ENCODE data around the gene RIMS4. TPM values are rescaled to one million over a fixed set of nuclear protein-coding genes. Genes with fewer than 3 reads are reported as not detected.

The RIMS4 gene
- total and polyA plus RNA-seq, 2 of the 13 experiments (the other 11 are each of a cell fraction or from before 2014, with no cell fraction given), result 0.01 to 0.07 TPM

DNA sequence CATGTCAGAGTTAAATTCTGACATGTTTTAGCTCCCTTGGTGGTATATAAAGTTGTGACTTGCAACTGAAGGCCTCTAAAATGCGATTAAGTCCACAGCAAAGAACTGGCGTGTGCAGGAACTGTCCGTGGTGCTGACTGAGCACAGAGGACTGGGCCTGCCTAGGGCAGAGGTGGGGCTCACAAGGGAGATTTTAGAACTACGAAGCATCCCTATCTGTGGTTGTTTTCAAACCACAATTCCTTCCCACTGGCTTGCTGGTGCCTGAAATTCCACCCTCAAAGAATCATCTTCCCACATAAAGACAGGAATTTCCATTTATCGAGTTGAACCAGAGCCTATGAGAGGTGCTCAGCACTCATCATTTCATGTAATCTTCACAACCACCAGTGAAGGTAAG is 30.1 kb downstream of the RIMS4 start (continued):
- TF ChIP-seq ZNF883 (CRISPR knock-in tag; IDR thresholded peaks at IDR 0.05; ENCODE audit: not compliant biosample characterization) (peak; percentile 70), MYNN (CRISPR knock-in tag; IDR thresholded peaks at IDR 0.05; ENCODE audit: low read depth) (no peak), CENPT (CRISPR knock-in tag; IDR thresholded peaks at IDR 0.05; ENCODE audit: low read depth) (no peak), ZNF558 (CRISPR knock-in tag; IDR thresholded peaks at IDR 0.05; ENCODE audit: borderline replicate concordance) (peak; percentile 92; the same call in 1 of the 2 replicates), ZNF543 (CRISPR knock-in tag; IDR thresholded peaks at IDR 0.05) (no peak), TMF1 (CRISPR knock-in tag; IDR thresholded peaks at IDR 0.05; ENCODE audit: low read depth) (0 out of 2 replicates have a peak, but pooled peaks have one; percentile 54), PCBP1 (IDR thresholded peaks at IDR 0.05; ENCODE audit: borderline replicate concordance, low read depth, low read length) (no peak), NFYB (CRISPR knock-in tag; IDR thresholded peaks at IDR 0.05) (peak; percentile 35), RCOR2 (CRISPR knock-in tag; IDR thresholded peaks at IDR 0.05) (no peak), ZNF75D (CRISPR knock-in tag; IDR thresholded peaks at IDR 0.05; ENCODE audit: borderline replicate concordance) (no peak), SATB2 (CRISPR knock-in tag; IDR thresholded peaks at IDR 0.05) (peak; percentile 93), WIZ (CRISPR knock-in tag; IDR thresholded peaks at IDR 0.05) (peak; percentile 98), GFI1 (CRISPR knock-in tag; IDR thresholded peaks at IDR 0.05; ENCODE audit: borderline replicate concordance) (no peak), ZNF572 (CRISPR knock-in tag; IDR thresholded peaks at IDR 0.05) (no peak), ZNF263 (CRISPR knock-in tag; IDR thresholded peaks at IDR 0.05) (peak; percentile 64), ZUFSP (CRISPR knock-in tag; IDR thresholded peaks at IDR 0.05; ENCODE audit: borderline replicate concordance) (no peak), ZNF260 (CRISPR knock-in tag; IDR thresholded peaks at IDR 0.05; ENCODE audit: borderline replicate concordance, low read depth) (no peak), HHEX (CRISPR knock-in tag; IDR thresholded peaks at IDR 0.05) (no peak), ZNF468 (CRISPR knock-in tag; IDR thresholded peaks at IDR 0.05) (peak; percentile 83; the same call in 1 of the 2 replicates), ZNF335 (CRISPR knock-in tag; IDR thresholded peaks at IDR 0.05) (peak; percentile 81)
- TF ChIP-seq, protein P1, sequence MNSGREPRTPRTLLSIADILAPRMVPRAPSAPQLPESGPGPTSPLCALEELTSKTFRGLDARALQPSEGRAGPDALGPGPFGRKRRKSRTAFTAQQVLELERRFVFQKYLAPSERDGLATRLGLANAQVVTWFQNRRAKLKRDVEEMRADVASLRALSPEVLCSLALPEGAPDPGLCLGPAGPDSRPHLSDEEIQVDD (CRISPR knock-in tag; IDR thresholded peaks at IDR 0.05; ENCODE audit: borderline replicate concordance), result no peak
- TF ChIP-seq, protein P2, sequence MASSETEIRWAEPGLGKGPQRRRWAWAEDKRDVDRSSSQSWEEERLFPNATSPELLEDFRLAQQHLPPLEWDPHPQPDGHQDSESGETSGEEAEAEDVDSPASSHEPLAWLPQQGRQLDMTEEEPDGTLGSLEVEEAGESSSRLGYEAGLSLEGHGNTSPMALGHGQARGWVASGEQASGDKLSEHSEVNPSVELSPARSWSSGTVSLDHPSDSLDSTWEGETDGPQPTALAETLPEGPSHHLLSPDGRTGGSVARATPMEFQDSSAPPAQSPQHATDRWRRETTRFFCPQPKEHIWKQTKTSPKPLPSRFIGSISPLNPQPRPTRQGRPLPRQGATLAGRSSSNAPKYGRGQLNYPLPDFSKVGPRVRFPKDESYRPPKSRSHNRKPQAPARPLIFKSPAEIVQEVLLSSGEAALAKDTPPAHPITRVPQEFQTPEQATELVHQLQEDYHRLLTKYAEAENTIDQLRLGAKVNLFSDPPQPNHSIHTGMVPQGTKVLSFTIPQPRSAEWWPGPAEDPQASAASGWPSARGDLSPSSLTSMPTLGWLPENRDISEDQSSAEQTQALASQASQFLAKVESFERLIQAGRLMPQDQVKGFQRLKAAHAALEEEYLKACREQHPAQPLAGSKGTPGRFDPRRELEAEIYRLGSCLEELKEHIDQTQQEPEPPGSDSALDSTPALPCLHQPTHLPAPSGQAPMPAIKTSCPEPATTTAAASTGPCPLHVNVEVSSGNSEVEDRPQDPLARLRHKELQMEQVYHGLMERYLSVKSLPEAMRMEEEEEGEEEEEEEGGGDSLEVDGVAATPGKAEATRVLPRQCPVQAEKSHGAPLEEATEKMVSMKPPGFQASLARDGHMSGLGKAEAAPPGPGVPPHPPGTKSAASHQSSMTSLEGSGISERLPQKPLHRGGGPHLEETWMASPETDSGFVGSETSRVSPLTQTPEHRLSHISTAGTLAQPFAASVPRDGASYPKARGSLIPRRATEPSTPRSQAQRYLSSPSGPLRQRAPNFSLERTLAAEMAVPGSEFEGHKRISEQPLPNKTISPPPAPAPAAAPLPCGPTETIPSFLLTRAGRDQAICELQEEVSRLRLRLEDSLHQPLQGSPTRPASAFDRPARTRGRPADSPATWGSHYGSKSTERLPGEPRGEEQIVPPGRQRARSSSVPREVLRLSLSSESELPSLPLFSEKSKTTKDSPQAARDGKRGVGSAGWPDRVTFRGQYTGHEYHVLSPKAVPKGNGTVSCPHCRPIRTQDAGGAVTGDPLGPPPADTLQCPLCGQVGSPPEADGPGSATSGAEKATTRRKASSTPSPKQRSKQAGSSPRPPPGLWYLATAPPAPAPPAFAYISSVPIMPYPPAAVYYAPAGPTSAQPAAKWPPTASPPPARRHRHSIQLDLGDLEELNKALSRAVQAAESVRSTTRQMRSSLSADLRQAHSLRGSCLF (CRISPR knock-in tag; IDR thresholded peaks at IDR 0.05; ENCODE audit: borderline replicate concordance), result peak; percentile 96
